ENCODE measurements around the gene RASSF5. TPM values are rescaled to one million over a fixed set of nuclear protein-coding genes. Genes with fewer than 3 reads are reported as not detected.

The RASSF5 gene
- total RNA-seq, 1 donor from 2014 or later: 220 TPM

DNA sequence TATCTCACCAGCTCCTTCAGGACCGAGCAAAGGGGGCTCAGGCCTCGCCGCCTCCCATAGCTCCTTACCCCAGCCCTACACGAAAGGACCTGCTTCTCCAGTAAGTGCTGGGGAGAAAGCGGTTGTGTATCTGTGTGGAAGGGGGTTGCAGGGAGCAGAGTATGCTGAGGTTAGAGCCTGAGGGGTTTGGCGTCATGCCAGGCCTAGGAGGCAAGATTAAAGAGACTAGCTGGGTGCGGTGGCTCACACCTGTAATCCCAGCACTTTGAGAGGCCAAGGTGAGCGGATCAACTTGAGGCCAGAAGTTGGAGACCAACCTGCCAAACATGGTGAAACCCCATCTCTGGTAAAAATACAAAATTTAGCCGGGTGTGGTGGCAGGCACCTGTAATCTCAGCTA, 14.1 kb upstream of the RASSF5 start:
- peaks cover 51% of the 10 kb centered on the region for H3K36me3 Mint-ChIP-seq (ENCODE audit: low read depth)
- intact Hi-C loops (cut with micrococcal nuclease): loop anchor here (10.0 kb wide), 1 partner anchor 492 kb away; no protein-coding TSS in a partner anchor

DNA sequence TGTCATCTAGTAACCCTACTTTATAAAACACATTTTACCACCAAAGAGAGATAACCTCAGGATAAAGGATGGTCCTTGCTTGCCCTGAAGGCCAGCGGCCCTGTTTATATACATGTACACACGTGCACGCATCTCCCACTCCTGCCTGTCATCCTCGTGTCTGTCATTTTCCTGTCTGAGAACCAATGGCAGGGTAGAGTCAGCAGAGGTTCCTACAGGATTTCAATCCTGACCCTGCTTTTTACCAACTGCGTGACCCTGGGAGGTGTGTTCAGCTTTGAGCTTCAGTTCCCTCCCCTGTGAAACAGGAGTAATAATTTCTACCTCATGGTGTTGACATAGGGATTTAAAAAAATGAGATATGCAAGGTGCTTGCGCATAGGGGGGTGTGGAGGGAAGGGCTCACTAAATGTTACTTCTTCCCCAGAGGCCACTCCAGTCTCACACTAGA, 12.3 kb upstream of the RASSF5 start:
- peaks cover 26% of the 10 kb centered on the region for H3K4me1 Mint-ChIP-seq (ENCODE audit: low read depth)
- intact Hi-C loops (cut with micrococcal nuclease): loop anchor here (10.0 kb wide), 1 partner anchor 490 kb away; no protein-coding TSS in a partner anchor
- no peak for DNase-seq (ENCODE audit: low spot score)
- peaks cover 55% of the 10 kb centered on the region for H3K36me3 Mint-ChIP-seq (ENCODE audit: low read depth)
- H3K27ac Mint-ChIP-seq: no peak overlapping the region
- no peaks in the 10 kb centered on the region for H3K27me3 Mint-ChIP-seq (ENCODE audit: insufficient read depth)
- H3K9me3 Mint-ChIP-seq: no peaks in the 10 kb centered on the region
- no peak overlapping the region for H3K4me3 Mint-ChIP-seq

More for the DNA sequence above, 14.1 kb upstream of the RASSF5 start:
- no peak overlapping the region for H3K27ac Mint-ChIP-seq
- no peak overlapping the region for H3K4me3 Mint-ChIP-seq
- H3K9me3 Mint-ChIP-seq: no peaks in the 10 kb centered on the region
- H3K4me1 Mint-ChIP-seq (ENCODE audit: low read depth): peaks cover 26% of the 10 kb centered on the region
- DNase-seq (ENCODE audit: low spot score): no peak
- no peaks in the 10 kb centered on the region for H3K27me3 Mint-ChIP-seq (ENCODE audit: insufficient read depth)

DNA sequence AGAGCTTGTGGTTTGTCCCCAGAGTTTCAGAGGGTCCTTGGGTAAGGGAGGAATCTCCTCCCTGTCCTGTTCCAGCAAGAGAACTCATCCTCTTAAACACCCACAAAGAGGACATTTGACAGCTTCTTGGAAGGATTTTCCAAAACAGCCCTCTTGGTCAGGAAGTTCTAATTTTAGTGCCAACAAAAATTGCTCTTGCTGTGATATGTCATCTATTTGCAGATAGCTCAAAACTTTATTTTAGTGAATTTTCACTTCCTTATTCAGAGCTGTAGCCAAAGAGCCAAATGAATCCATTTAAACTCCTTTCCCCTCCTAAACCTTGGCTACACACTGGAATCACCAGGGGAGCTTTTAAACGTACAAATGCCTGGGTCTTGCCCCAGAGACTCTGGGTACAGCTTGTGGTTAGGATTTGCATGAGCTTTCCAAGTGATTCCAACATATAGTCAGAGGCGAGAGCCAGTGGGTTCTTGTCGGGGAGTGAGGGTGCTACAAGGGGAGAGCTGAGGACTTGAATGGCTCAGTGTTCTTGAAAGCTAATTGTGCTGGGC, 11.8 kb upstream of the RASSF5 start:
- peaks cover 53% of the 10 kb centered on the region for H3K36me3 Mint-ChIP-seq (ENCODE audit: low read depth)

DNA sequence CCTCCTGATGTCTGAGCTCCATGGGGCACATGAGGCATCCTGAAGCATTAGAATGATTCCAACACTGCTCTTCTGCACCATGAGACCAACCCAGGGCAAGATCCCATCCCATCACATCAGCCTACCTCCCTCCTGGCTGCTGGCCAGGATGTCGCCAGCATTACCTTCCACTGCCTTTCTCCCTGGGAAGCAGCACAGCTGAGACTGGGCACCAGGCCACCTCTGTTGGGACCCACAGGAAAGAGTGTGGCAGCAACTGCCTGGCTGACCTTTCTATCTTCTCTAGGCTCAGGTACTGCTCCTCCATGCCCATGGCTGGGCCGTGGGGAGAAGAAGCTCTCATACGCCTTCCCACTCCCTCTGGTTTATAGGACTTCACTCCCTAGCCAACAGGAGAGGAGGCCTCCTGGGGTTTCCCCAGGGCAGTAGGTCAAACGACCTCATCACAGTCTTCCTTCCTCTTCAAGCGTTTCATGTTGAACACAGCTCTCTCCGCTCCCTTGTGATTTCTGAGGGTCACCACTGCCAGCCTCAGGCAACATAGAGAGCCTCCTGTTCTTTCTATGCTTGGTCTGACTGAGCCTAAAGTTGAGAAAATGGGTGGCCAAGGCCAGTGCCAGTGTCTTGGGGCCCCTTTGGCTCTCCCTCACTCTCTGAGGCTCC, 11.1 kb upstream of the RASSF5 start:
- peaks cover 46% of the 10 kb centered on the region for H3K36me3 Mint-ChIP-seq (ENCODE audit: low read depth)
- H3K9me3 Mint-ChIP-seq: no peaks in the 10 kb centered on the region
- H3K27ac Mint-ChIP-seq: peak overlapping the region; percentile 72
- intact Hi-C loops (cut with micrococcal nuclease): loop anchor here (10.0 kb wide), 1 partner anchor 489 kb away; no protein-coding TSS in a partner anchor
- peaks cover 22% of the 10 kb centered on the region for H3K4me1 Mint-ChIP-seq (ENCODE audit: low read depth)
- H3K27me3 Mint-ChIP-seq (ENCODE audit: insufficient read depth): no peaks in the 10 kb centered on the region
- no peak for DNase-seq (ENCODE audit: low spot score)
- no peak overlapping the region for H3K4me3 Mint-ChIP-seq

More for the DNA sequence above, 11.8 kb upstream of the RASSF5 start:
- Mint-ChIP-seq H3K4me3 (no peak overlapping the region), H3K4me1 (ENCODE audit: low read depth) (peaks cover 24% of the 10 kb centered on the region), H3K27me3 (ENCODE audit: insufficient read depth) (no peaks in the 10 kb centered on the region), H3K27ac (no peak overlapping the region), H3K9me3 (no peaks in the 10 kb centered on the region)
- intact Hi-C loops (cut with micrococcal nuclease): loop anchor here (10.0 kb wide), 1 partner anchor 489 kb away; no protein-coding TSS in a partner anchor
- no peak for DNase-seq (ENCODE audit: low spot score)

DNA sequence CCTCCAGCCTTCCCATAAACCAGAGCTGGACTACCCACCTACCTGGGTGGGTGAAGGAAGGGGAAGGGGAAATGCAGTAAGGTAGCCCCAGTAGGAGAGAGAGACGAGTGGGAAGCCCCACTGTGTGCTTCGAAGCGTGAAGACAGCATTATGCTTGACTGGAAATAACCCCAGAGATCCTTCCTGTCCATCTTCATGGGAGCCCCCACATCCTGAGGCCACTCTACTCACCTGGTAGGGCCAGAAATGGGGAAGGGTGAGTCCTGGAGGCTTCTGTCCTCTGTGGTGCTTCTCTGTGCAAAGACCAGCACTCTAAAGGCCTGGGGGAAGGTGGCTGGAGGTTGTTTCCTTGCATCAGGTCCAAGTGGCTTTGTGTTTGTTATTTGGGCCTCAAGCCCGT, 10.0 kb upstream of the RASSF5 start:
- DNase-seq (ENCODE audit: low spot score): no peak
- H3K4me3 Mint-ChIP-seq: no peak overlapping the region
- peaks cover 22% of the 10 kb centered on the region for H3K4me1 Mint-ChIP-seq (ENCODE audit: low read depth)
- H3K9me3 Mint-ChIP-seq: no peaks in the 10 kb centered on the region
- H3K36me3 Mint-ChIP-seq (ENCODE audit: low read depth): peaks cover 41% of the 10 kb centered on the region
- H3K27me3 Mint-ChIP-seq (ENCODE audit: insufficient read depth): no peaks in the 10 kb centered on the region
- no peak overlapping the region for H3K27ac Mint-ChIP-seq
- intact Hi-C loops (cut with micrococcal nuclease): loop anchor here (10.0 kb wide), 1 partner anchor 487 kb away; no protein-coding TSS in a partner anchor

DNA sequence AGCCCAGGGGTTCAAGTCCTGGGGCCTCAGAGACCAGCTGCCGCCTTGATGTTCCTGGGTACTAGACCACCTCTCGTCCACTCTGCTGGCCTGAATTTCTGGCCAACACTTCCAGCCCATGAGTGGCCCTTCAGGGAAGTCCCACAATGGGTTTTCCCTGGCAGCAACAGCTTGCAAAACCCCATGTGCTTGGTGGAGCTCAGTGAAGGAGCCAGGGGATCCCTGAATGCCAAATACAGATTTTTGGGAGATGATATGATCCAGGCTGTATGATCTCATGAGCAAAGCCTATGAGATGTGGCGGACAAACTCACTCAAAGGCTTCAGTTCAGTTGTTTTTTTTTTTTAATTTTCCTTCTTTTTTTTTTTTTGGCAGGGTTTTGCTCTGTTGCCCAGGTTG, 9.6 kb upstream of the RASSF5 start:
- Mint-ChIP-seq H3K9me3 (no peaks in the 10 kb centered on the region), H3K27me3 (ENCODE audit: insufficient read depth) (no peaks in the 10 kb centered on the region), H3K4me3 (no peak overlapping the region), H3K4me1 (ENCODE audit: low read depth) (peaks cover 22% of the 10 kb centered on the region), H3K27ac (peak overlapping the region; percentile 0), H3K36me3 (ENCODE audit: low read depth) (peaks cover 38% of the 10 kb centered on the region)
- intact Hi-C loops (cut with micrococcal nuclease): loop anchor here (10.0 kb wide), 1 partner anchor 487 kb away; no protein-coding TSS in a partner anchor
- no peak for DNase-seq (ENCODE audit: low spot score)

DNA sequence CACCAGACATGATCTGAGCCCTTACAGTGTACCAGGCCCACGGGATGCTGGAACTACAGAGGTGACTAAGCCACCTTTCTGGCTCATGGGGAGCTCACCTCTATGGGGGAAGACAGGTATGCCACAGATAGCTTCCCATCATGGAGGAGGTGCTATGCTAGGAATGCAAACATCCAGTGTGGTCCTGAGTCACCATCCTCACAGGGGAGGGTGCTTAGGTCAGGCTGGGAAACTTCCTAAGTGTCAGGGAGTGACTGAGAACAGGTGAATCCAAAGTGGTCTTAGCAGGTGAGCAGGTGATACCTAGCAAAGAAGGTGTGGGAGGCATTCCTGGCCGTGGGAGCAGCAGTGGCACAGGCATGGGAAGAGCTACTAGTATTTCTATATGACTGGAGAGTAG, 8.6 kb upstream of the RASSF5 start:
- Mint-ChIP-seq H3K9me3 (no peaks in the 10 kb centered on the region), H3K27ac (no peak overlapping the region), H3K36me3 (ENCODE audit: low read depth) (peaks cover 34% of the 10 kb centered on the region), H3K27me3 (ENCODE audit: insufficient read depth) (no peaks in the 10 kb centered on the region), H3K4me3 (no peak overlapping the region), H3K4me1 (ENCODE audit: low read depth) (peaks cover 29% of the 10 kb centered on the region)
- intact Hi-C loops (cut with micrococcal nuclease): loop anchor here (10.0 kb wide), 1 partner anchor 486 kb away; no protein-coding TSS in a partner anchor
- DNase-seq (ENCODE audit: low spot score): no peak

DNA sequence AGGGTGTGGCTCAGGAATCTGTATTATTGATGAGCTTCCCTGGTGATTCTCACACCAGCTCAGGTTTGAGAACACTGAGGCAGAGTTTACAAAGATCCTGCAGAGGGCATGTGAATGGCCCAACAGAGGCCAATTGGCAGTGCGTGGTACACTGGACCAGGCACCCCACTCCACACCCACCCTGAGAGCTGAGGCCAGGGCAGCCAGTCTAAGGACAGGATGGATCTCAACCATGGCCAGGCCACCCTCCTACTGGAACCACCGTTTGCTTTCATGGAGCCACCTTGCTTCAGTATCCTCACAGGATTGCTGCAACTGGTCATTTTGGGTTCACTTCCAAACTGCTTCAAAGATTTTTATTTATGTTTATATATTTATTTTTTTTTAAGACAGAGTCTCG, 7.3 kb upstream of the RASSF5 start:
- no peaks in the 10 kb centered on the region for H3K9me3 Mint-ChIP-seq
- intact Hi-C loops (cut with micrococcal nuclease): loop anchor here (10.0 kb wide), 2 partner anchors 305 to 405 kb away; no protein-coding TSS in a partner anchor
- H3K4me1 Mint-ChIP-seq (ENCODE audit: low read depth): peaks cover 41% of the 10 kb centered on the region
- H3K36me3 Mint-ChIP-seq (ENCODE audit: low read depth): peaks cover 31% of the 10 kb centered on the region
- H3K27me3 Mint-ChIP-seq (ENCODE audit: insufficient read depth): no peaks in the 10 kb centered on the region
- H3K27ac Mint-ChIP-seq: no peak overlapping the region
- no peak overlapping the region for H3K4me3 Mint-ChIP-seq
- DNase-seq (ENCODE audit: low spot score): no peak

DNA sequence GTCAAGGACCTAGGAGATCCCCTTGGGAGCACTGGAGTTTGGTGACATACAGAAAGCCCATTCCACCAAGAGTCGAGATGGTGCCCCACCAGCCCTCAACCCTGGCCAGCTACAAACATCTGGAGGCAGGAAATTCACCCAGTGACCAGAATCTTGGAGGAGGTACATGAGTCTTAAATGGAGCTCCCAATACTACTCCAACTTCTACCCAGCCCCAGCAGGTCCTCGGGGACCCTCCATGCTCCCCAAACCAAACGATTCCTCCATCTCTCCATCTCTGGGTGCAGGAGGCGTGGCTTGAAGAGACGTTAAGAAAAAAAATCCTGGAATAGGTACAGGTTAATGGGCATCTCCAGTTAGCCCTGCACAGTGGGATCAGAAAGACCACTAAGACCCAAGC, 5.5 kb upstream of the RASSF5 start:
- H3K36me3 Mint-ChIP-seq (ENCODE audit: low read depth): peaks cover 21% of the 10 kb centered on the region
- no peaks in the 10 kb centered on the region for H3K9me3 Mint-ChIP-seq
- H3K4me3 Mint-ChIP-seq: no peak overlapping the region
- H3K27ac Mint-ChIP-seq: no peak overlapping the region
- peaks cover 41% of the 10 kb centered on the region for H3K4me1 Mint-ChIP-seq (ENCODE audit: low read depth)
- no peaks in the 10 kb centered on the region for H3K27me3 Mint-ChIP-seq (ENCODE audit: insufficient read depth)
- no peak for DNase-seq (ENCODE audit: low spot score)
- intact Hi-C loops (cut with micrococcal nuclease): loop anchor here (10.0 kb wide), 2 partner anchors 303 to 403 kb away; no protein-coding TSS in a partner anchor

DNA sequence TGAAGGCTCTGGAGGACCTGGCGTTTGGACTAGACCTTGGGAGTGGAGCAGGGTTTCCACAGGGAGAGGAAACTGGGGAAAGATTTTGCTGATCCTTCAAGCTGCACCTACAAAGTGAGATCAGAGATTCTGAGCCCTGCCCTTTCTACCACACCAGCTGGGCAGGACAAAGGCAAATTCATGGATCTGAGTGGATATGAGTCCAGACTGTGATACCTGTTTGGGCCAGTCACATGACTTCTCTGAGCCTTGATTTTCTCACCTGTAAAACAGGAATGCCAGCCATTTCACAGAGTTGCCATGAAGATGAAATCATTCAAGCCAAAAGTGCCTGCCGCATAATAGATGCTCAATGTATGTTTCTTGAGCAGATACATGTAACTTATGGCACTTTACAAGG, 4.9 kb upstream of the RASSF5 start:
- no peak for DNase-seq (ENCODE audit: low spot score)
- no peaks in the 10 kb centered on the region for H3K27me3 Mint-ChIP-seq (ENCODE audit: insufficient read depth)
- peak overlapping the region; percentile 22 for H3K27ac Mint-ChIP-seq
- no peak overlapping the region for H3K4me3 Mint-ChIP-seq
- H3K36me3 Mint-ChIP-seq (ENCODE audit: low read depth): peaks cover 16% of the 10 kb centered on the region
- H3K9me3 Mint-ChIP-seq: no peaks in the 10 kb centered on the region
- intact Hi-C loops (cut with micrococcal nuclease): loop anchor here (10.0 kb wide), 2 partner anchors 302 to 402 kb away; no protein-coding TSS in a partner anchor
- peaks cover 36% of the 10 kb centered on the region for H3K4me1 Mint-ChIP-seq (ENCODE audit: low read depth)

DNA sequence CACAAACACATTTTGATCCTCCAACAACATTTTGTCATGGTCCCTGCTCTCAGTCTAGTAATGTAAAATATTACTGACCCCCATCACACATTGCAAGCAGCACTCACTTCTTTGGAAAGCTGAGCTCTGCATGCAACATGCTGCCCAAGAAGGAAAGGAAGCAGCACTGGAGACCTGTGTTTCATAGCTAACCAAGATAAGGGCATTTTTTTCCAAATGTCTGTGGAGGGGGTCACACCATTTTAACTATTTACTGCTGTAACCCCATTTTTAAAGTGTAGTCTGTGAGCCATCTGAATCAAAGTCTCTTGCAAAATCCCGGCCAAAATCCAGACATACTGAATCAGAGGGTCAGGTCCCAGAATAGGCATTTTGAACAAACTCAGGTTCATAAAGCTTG, 4.5 kb upstream of the RASSF5 start:
- intact Hi-C loops (cut with micrococcal nuclease): loop anchor here (10.0 kb wide), 2 partner anchors 302 to 402 kb away; no protein-coding TSS in a partner anchor
- no peaks in the 10 kb centered on the region for H3K9me3 Mint-ChIP-seq

DNA sequence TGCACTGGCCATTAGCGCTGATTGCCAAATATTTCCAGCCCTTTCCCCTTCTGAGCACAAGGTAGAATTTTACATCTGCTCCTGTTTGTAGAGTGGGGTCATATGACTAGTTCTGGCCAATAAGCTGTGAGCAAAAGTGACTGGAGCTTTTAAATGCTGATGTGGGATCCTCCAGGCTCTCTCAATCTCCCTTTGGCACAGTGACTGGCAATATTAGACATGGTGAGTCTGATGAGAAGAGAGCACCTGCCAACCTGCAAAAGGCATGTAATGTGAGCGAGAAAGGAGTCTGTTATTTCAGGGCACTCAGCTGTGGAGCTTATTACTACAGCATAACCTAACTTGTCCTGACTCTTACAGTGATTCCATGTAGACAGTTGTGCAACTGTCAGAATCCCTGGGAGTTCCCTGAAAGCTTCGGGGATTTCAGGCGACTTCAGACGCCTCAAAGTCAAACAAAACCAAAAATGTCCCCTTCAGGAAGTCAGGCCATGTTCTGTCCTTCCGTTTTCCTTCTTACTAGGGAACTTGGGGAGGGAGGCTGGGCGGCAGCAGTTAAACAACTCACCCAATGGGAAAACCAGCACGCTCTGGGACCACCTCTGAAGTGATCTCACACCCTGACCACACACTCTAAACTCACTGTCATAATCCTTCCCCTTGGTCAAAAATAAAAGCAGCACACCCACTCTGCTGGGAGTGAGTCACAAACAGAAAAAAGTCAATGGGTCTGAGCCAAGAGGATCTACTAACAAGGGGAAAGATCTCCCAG, 3.6 kb upstream of the RASSF5 start:
- Mint-ChIP-seq H3K27ac (peak overlapping the region; percentile 65), H3K4me3 (peak overlapping the region; percentile 6), H3K27me3 (ENCODE audit: insufficient read depth) (peaks cover 8% of the 10 kb centered on the region), H3K4me1 (ENCODE audit: low read depth) (peaks cover 43% of the 10 kb centered on the region), H3K9me3 (no peaks in the 10 kb centered on the region), H3K36me3 (ENCODE audit: low read depth) (peaks cover 10% of the 10 kb centered on the region)
- peak; percentile 11 for DNase-seq (ENCODE audit: low spot score)
- intact Hi-C loops (cut with micrococcal nuclease): loop anchor here (1.0 to 10.0 kb wide), 6 partner anchors 27 to 401 kb away; partner anchors contain the start of gene IKBKE

More for the DNA sequence above, 4.5 kb upstream of the RASSF5 start:
- Mint-ChIP-seq H3K4me1 (ENCODE audit: low read depth) (peaks cover 36% of the 10 kb centered on the region), H3K27ac (no peak overlapping the region), H3K36me3 (ENCODE audit: low read depth) (peaks cover 16% of the 10 kb centered on the region), H3K27me3 (ENCODE audit: insufficient read depth) (no peaks in the 10 kb centered on the region), H3K4me3 (no peak overlapping the region)
- DNase-seq (ENCODE audit: low spot score): no peak
